ENCODE data around the gene BTBD10.

BTBD10 gene

GRCh38 chr11:13338019-13338426 lies 125.0 kb downstream of the BTBD10 start:
- no peak for DNase-seq

Measured in hippocampal formation (tissue), 2 donors.